WTC11 (cell line): ENCODE measurements around the gene TBX15. TPM values are rescaled to one million over a fixed set of nuclear protein-coding genes. Genes with fewer than 3 reads are reported as not detected.

Experiments
- ATAC-seq: fragments of 200-7000 bp; cut with Tn5 transposase; 2 replicates; pipeline ENCODE4 v1.10.0; 2021; ENCODE audit warnings: mild to moderate bottlenecking, moderate library complexity
- CTCF ChIA-PET: fragments of 300-600 bp; sonication (Branson Sonifier 250); formaldehyde crosslinking; loops from one replicate; lab custom pipeline; 2021; ENCODE audit warnings: antibody characterized with exemption; lab: Charles Lee
- POLR2A ChIA-PET: fragments of 350-600 bp; sonication (Branson Sonifier 250); formaldehyde crosslinking; loops from one replicate; lab custom pipeline; 2021; ENCODE audit warnings: antibody characterized with exemption; lab: Charles Lee
- DNase-seq: peaks from one replicate; pipeline ENCODE4 v3.0.0; 2021; ENCODE audit warnings: low spot score
- H3K27ac Mint-ChIP-seq: 2 replicates; pipeline ENCODE4 v1.8.0; 2021; ENCODE audit warnings: mixed read lengths
- H3K27me3 Mint-ChIP-seq: 2 replicates; pipeline ENCODE4 v1.8.0; 2021; ENCODE audit warnings: low read depth, mild to moderate bottlenecking, moderate library complexity, mixed read lengths
- H3K36me3 Mint-ChIP-seq: 2 replicates; pipeline ENCODE4 v1.8.0; 2021; ENCODE audit warnings: mixed read lengths
- H3K4me1 Mint-ChIP-seq: 2 replicates; pipeline ENCODE4 v1.8.0; 2022; ENCODE audit warnings: mixed read lengths
- H3K4me3 Mint-ChIP-seq: 2 replicates; pipeline ENCODE4 v1.8.0; 2021; ENCODE audit warnings: mild to moderate bottlenecking, moderate library complexity, mixed read lengths
- H3K9me3 Mint-ChIP-seq: 2 replicates; pipeline ENCODE4 v1.8.0; 2021; ENCODE audit warnings: mixed read lengths
- ATF1 ChIP-seq: sonication (generic); formaldehyde crosslinking; IDR thresholded peaks from 2 replicates; pipeline ENCODE4 v1.8.1; 2023; ENCODE audit warnings: mild to moderate bottlenecking, moderate library complexity, missing genetic modification reagents
- ELF4 ChIP-seq: sonication (generic); formaldehyde crosslinking; IDR thresholded peaks from 2 replicates; pipeline ENCODE4 v1.8.1; 2022; ENCODE audit warnings: low read depth, mild to moderate bottlenecking, moderate library complexity, missing genetic modification reagents
- GRHL2 ChIP-seq: fragments of 250-450 bp; sonication (Bioruptor Pico); IDR thresholded peaks from 2 replicates; pipeline ENCODE4 v1.8.0; 2022; ENCODE audit warnings: mild to moderate bottlenecking, moderate library complexity; ENCODE audit not compliant: insufficient replicate concordance, severe bottlenecking
- NFYB ChIP-seq: sonication (generic); formaldehyde crosslinking; conservative IDR thresholded peaks from 2 replicates; pipeline ENCODE4 v1.8.0; 2022; ENCODE audit warnings: low read depth, missing genetic modification reagents
- NR2C2 ChIP-seq: sonication (generic); formaldehyde crosslinking; IDR thresholded peaks from 2 replicates; pipeline ENCODE4 v1.8.0; 2022; ENCODE audit warnings: mild to moderate bottlenecking, missing genetic modification reagents
- RELA ChIP-seq: sonication (generic); formaldehyde crosslinking; IDR thresholded peaks from 2 replicates; pipeline ENCODE4 v1.8.1; 2022; ENCODE audit warnings: missing genetic modification reagents, mild to moderate bottlenecking, borderline replicate concordance
- SP1 ChIP-seq: sonication (generic); formaldehyde crosslinking; conservative IDR thresholded peaks from 2 replicates; pipeline ENCODE4 v1.8.1; 2022; ENCODE audit warnings: missing genetic modification reagents
- ZNF121 ChIP-seq: sonication (generic); formaldehyde crosslinking; IDR thresholded peaks from 2 replicates; pipeline ENCODE4 v1.8.0; 2023; ENCODE audit warnings: missing genetic modification reagents
- ZNF232 ChIP-seq: sonication (generic); formaldehyde crosslinking; IDR thresholded peaks from 2 replicates; pipeline ENCODE4 v1.8.0; 2022; ENCODE audit warnings: mild to moderate bottlenecking, missing genetic modification reagents
- ZNF396 ChIP-seq: fragments of 250-450 bp; sonication (Bioruptor Pico); IDR thresholded peaks from 2 replicates; pipeline ENCODE4 v1.8.0; 2021; ENCODE audit warnings: mild to moderate bottlenecking, moderate library complexity, borderline replicate concordance
- ZNF416 ChIP-seq: fragments of 250-450 bp; sonication (Bioruptor Pico); IDR thresholded peaks from 2 replicates; pipeline ENCODE4 v1.9.0; 2021; ENCODE audit warnings: mild to moderate bottlenecking, inconsistent platforms
- total RNA-seq: library from RNA; stranded (reverse); gene quantifications from 3 replicates; pipeline ENCODE4 v1.2.3, GENCODE V29; 2021
- TF ChIP-seq, protein P1 (sequence below): sonication (generic); formaldehyde crosslinking; IDR thresholded peaks from 2 replicates; pipeline ENCODE4 v1.8.0; 2023; ENCODE audit warnings: mild to moderate bottlenecking, missing genetic modification reagents
- TF ChIP-seq, protein P2 (sequence below): sonication (generic); formaldehyde crosslinking; IDR thresholded peaks from 2 replicates; pipeline ENCODE4 v1.8.1; 2023; ENCODE audit warnings: mild to moderate bottlenecking, missing genetic modification reagents, moderate library complexity
- TF ChIP-seq, protein P3 (sequence below): sonication (generic); formaldehyde crosslinking; IDR thresholded peaks from 2 replicates; pipeline ENCODE4 v1.8.1; 2023; ENCODE audit warnings: mild to moderate bottlenecking, missing genetic modification reagents
- TF ChIP-seq, protein P4 (sequence below): fragments of 200-600 bp; IDR thresholded peaks from 2 replicates; pipeline ENCODE4 v1.8.0; 2022; ENCODE audit warnings: antibody characterized with exemption

Gene TBX15
- total RNA-seq, 1 experiment from 2014 or later = 0.11 TPM

DNA sequence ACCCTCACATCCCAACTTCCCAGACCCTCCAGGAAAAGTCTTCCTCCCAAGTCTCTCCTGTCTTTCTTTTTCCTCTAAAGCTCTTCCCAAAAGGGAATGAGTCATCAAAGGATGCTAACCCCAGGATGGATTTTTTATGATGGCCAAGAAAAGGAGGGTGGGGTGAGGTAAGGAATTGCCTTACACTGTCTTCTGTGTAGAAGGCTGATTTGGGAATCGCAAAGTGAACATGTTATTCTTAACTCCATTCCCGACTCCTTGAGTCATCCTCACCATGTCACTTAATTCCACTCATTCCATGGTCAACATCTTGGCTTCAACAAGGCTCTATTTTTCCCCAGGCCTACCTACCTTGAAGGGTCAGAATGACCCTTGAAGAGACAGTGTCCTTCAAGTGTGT, 44.0 kb downstream of the TBX15 start (continued):
- TF ChIP-seq, protein P1, sequence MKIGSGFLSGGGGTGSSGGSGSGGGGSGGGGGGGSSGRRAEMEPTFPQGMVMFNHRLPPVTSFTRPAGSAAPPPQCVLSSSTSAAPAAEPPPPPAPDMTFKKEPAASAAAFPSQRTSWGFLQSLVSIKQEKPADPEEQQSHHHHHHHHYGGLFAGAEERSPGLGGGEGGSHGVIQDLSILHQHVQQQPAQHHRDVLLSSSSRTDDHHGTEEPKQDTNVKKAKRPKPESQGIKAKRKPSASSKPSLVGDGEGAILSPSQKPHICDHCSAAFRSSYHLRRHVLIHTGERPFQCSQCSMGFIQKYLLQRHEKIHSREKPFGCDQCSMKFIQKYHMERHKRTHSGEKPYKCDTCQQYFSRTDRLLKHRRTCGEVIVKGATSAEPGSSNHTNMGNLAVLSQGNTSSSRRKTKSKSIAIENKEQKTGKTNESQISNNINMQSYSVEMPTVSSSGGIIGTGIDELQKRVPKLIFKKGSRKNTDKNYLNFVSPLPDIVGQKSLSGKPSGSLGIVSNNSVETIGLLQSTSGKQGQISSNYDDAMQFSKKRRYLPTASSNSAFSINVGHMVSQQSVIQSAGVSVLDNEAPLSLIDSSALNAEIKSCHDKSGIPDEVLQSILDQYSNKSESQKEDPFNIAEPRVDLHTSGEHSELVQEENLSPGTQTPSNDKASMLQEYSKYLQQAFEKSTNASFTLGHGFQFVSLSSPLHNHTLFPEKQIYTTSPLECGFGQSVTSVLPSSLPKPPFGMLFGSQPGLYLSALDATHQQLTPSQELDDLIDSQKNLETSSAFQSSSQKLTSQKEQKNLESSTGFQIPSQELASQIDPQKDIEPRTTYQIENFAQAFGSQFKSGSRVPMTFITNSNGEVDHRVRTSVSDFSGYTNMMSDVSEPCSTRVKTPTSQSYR = no peak
- TF ChIP-seq, protein P2, sequence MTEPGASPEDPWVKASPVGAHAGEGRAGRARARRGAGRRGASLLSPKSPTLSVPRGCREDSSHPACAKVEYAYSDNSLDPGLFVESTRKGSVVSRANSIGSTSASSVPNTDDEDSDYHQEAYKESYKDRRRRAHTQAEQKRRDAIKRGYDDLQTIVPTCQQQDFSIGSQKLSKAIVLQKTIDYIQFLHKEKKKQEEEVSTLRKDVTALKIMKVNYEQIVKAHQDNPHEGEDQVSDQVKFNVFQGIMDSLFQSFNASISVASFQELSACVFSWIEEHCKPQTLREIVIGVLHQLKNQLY (CRISPR knock-in tag) = no peak
- TF ChIP-seq, protein P3, sequence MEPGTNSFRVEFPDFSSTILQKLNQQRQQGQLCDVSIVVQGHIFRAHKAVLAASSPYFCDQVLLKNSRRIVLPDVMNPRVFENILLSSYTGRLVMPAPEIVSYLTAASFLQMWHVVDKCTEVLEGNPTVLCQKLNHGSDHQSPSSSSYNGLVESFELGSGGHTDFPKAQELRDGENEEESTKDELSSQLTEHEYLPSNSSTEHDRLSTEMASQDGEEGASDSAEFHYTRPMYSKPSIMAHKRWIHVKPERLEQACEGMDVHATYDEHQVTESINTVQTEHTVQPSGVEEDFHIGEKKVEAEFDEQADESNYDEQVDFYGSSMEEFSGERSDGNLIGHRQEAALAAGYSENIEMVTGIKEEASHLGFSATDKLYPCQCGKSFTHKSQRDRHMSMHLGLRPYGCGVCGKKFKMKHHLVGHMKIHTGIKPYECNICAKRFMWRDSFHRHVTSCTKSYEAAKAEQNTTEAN (CRISPR knock-in tag) = no peak
- TF ChIP-seq ZNF232 (CRISPR knock-in tag) (no peak), ZNF396 (CRISPR knock-in tag) (no peak), RELA (CRISPR knock-in tag) (no peak), ZNF121 (CRISPR knock-in tag) (no peak), SP1 (CRISPR knock-in tag) (no peak), NFYB (no peak), ATF1 (CRISPR knock-in tag) (no peak)
- TF ChIP-seq, all 79 proteins: peak for 0

DNA sequence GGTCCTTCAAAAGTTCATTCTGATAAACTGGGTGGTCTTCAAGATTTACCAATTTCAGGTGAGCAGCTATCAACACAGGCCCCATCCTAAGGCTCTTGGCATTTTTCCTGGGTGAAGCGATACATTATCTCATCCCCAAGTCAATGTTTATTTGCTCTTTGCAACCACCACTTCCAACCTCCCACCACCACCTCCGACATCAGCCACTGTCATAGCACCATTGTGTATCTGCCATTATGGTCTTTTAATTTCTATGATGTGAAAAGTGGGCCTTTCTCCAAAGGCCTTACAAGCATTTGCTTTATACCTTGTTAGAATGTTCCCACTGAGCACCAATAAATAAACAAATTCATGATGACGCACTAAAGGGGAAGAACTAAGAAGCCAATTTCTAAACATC, 47.2 kb downstream of the TBX15 start:
- DNase-seq (no peak), ATAC-seq (no peak)
- no peaks in the 10 kb centered on the region for H3K9me3 Mint-ChIP-seq
- ChIA-PET CTCF (no interaction called here), POLR2A (no interaction called here)
- no peaks in the 10 kb centered on the region for H3K36me3 Mint-ChIP-seq
- H3K27ac Mint-ChIP-seq = no peak overlapping the region
- peaks cover 12% of the 10 kb centered on the region for H3K4me1 Mint-ChIP-seq
- TF ChIP-seq, protein P2 (CRISPR knock-in tag) = no peak
- TF ChIP-seq, protein P4, sequence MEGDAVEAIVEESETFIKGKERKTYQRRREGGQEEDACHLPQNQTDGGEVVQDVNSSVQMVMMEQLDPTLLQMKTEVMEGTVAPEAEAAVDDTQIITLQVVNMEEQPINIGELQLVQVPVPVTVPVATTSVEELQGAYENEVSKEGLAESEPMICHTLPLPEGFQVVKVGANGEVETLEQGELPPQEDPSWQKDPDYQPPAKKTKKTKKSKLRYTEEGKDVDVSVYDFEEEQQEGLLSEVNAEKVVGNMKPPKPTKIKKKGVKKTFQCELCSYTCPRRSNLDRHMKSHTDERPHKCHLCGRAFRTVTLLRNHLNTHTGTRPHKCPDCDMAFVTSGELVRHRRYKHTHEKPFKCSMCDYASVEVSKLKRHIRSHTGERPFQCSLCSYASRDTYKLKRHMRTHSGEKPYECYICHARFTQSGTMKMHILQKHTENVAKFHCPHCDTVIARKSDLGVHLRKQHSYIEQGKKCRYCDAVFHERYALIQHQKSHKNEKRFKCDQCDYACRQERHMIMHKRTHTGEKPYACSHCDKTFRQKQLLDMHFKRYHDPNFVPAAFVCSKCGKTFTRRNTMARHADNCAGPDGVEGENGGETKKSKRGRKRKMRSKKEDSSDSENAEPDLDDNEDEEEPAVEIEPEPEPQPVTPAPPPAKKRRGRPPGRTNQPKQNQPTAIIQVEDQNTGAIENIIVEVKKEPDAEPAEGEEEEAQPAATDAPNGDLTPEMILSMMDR = no peak
- TF ChIP-seq ZNF416 (CRISPR knock-in tag) (no peak), ELF4 (no peak), NR2C2 (CRISPR knock-in tag) (no peak), GRHL2 (no peak)
- TF ChIP-seq, protein P1 = no peak
- no peak overlapping the region for H3K4me3 Mint-ChIP-seq
- H3K27me3 Mint-ChIP-seq = peaks cover 4% of the 10 kb centered on the region
